GM23338 (cell line): ENCODE data around the gene PDGFC. TPM values are rescaled to one million over a fixed set of nuclear protein-coding genes. Genes with fewer than 3 reads are reported as not detected.

Experiments used
- ATAC-seq: fragments of 200-7000 bp; cut with Tn5 transposase; 3 replicates; pipeline ENCODE4 v1.9.1; 2020
- DNase-seq: peaks from one replicate; pipeline ENCODE4 v3.0.0-alpha.2; 2015; ENCODE audit warnings: low spot score
- H2AFZ ChIP-seq: fragments of 200-600 bp; sonication (generic); 2 replicates; pipeline ENCODE4 v1.8.0; 2016; ENCODE audit warnings: antibody characterized with exemption, mild to moderate bottlenecking, moderate library complexity
- H3F3A ChIP-seq: fragments of 200-600 bp; sonication (generic); replicated peaks from 2 replicates; pipeline ENCODE4 v1.8.0; 2017; ENCODE audit warnings: antibody characterized with exemption, mixed run types, low read depth
- H3K27ac ChIP-seq: fragments of 200-600 bp; sonication (generic); 2 replicates; pipeline ENCODE4 v1.6.1; 2016; ENCODE audit warnings: low read depth
- H3K27me3 ChIP-seq: fragments of 200-600 bp; sonication (generic); 2 replicates; pipeline ENCODE4 v1.8.0; 2016; ENCODE audit warnings: mild to moderate bottlenecking, mixed run types, moderate library complexity; ENCODE audit not compliant: insufficient read depth
- H3K36me3 ChIP-seq: fragments of 200-600 bp; sonication (generic); 2 replicates; pipeline ENCODE4 v1.8.0; 2016; ENCODE audit warnings: mild to moderate bottlenecking; ENCODE audit not compliant: insufficient read depth
- H3K4me1 ChIP-seq: fragments of 200-600 bp; sonication (generic); 2 replicates; pipeline ENCODE4 v1.8.0; 2016; ENCODE audit warnings: mild to moderate bottlenecking, moderate library complexity; ENCODE audit not compliant: insufficient read depth
- H3K4me2 ChIP-seq: fragments of 200-600 bp; sonication (generic); 2 replicates; pipeline ENCODE4 v1.7.1; 2017; ENCODE audit warnings: mixed run types
- H3K4me3 ChIP-seq: fragments of 200-600 bp; sonication (generic); 2 replicates; pipeline ENCODE4 v1.6.1; 2016; ENCODE audit warnings: mixed run types
- H3K79me2 ChIP-seq: fragments of 200-600 bp; sonication (generic); replicated peaks from 2 replicates; pipeline ENCODE4 v1.8.0; 2017; ENCODE audit warnings: mild to moderate bottlenecking; ENCODE audit not compliant: insufficient read depth
- H3K9me2 ChIP-seq: fragments of 200-600 bp; sonication (generic); 2 replicates; pipeline ENCODE4 v1.8.0; 2017; ENCODE audit not compliant: insufficient read depth
- H4K20me1 ChIP-seq: fragments of 200-600 bp; sonication (generic); replicated peaks from 2 replicates; pipeline ENCODE4 v1.8.0; 2017; ENCODE audit warnings: mild to moderate bottlenecking; ENCODE audit not compliant: insufficient read depth
- H3K27ac Mint-ChIP-seq: 2 replicates; pipeline ENCODE4 v1.8.0; 2020; ENCODE audit warnings: inconsistent platforms, mild to moderate bottlenecking, moderate library complexity, mixed read lengths
- H3K27me3 Mint-ChIP-seq: 3 replicates; pipeline ENCODE4 v1.8.0; 2022; ENCODE audit warnings: low read depth, mild to moderate bottlenecking, moderate library complexity, mixed read lengths, inconsistent platforms; ENCODE audit not compliant: insufficient read depth, poor library complexity
- H3K36me3 Mint-ChIP-seq: 3 replicates; pipeline ENCODE4 v1.8.0; 2021; ENCODE audit warnings: low read depth, mild to moderate bottlenecking, inconsistent platforms, moderate library complexity, mixed read lengths
- H3K4me1 Mint-ChIP-seq: 3 replicates; pipeline ENCODE4 v1.8.0; 2020; ENCODE audit warnings: mild to moderate bottlenecking, inconsistent platforms, mixed read lengths
- H3K4me3 Mint-ChIP-seq: 3 replicates; pipeline ENCODE4 v1.8.0; 2021; ENCODE audit warnings: moderate library complexity, mild to moderate bottlenecking, inconsistent platforms, mixed read lengths
- H3K9me3 Mint-ChIP-seq: 3 replicates; pipeline ENCODE4 v1.8.0; 2020; ENCODE audit warnings: moderate library complexity, mild to moderate bottlenecking, inconsistent platforms, mixed read lengths
- CREB1 ChIP-seq: fragments of 250-450 bp; sonication (Bioruptor Pico); IDR thresholded peaks from 2 replicates; pipeline ENCODE4 v1.5.0; 2020; ENCODE audit warnings: low read depth, mild to moderate bottlenecking, moderate library complexity
- EZH2 ChIP-seq: fragments of 200-600 bp; sonication (generic); IDR thresholded peaks from one replicate; pipeline ENCODE4 v1.8.0; 2017; ENCODE audit warnings: antibody characterized with exemption, mild to moderate bottlenecking, low read depth; ENCODE audit not compliant: unreplicated experiment
- EZH2phosphoT487 ChIP-seq: fragments of 200-600 bp; sonication (generic); IDR thresholded peaks from one replicate; pipeline ENCODE4 v1.8.1; 2018; ENCODE audit warnings: antibody characterized with exemption; ENCODE audit not compliant: unreplicated experiment
- JUNB ChIP-seq: IDR thresholded peaks from one replicate; pipeline ENCODE4 v1.6.1; 2016; ENCODE audit warnings: antibody characterized with exemption; ENCODE audit not compliant: unreplicated experiment
- NANOG ChIP-seq: IDR thresholded peaks from 2 replicates; pipeline ENCODE4 v1.6.1; 2016; ENCODE audit warnings: antibody characterized with exemption, borderline replicate concordance
- POLR2AphosphoS5 ChIP-seq: IDR thresholded peaks from 2 replicates; pipeline ENCODE4 v1.6.1; 2016; ENCODE audit warnings: antibody characterized with exemption, low read depth
- STAT1 ChIP-seq: IDR thresholded peaks from one replicate; pipeline ENCODE4 v1.6.1; 2016; ENCODE audit warnings: antibody characterized with exemption; ENCODE audit not compliant: unreplicated experiment
- ZNF114 ChIP-seq: fragments of 250-450 bp; sonication (Bioruptor Pico); IDR thresholded peaks from 2 replicates; pipeline ENCODE4 v1.5.0; 2020; ENCODE audit warnings: mild to moderate bottlenecking, moderate library complexity
- ZNF331 ChIP-seq: fragments of 250-450 bp; sonication (Bioruptor Pico); IDR thresholded peaks from 2 replicates; pipeline ENCODE4 v1.5.0; 2020; ENCODE audit warnings: low read depth, mild to moderate bottlenecking, moderate library complexity
- polyA plus RNA-seq: library from polyadenylated mRNA; unstranded; fragments of >200 nt; fragmentation: Nextera tagmentation; extraction: Ambion mirVana; gene quantifications from 2 replicates; pipeline ENCODE4 v1.2.1, GENCODE V29; 2016
- total RNA-seq: library from RNA; depleted of rRNA; stranded (reverse); fragments of >200 nt; shearing (Covaris generic); gene quantifications from 2 replicates; pipeline ENCODE4 v1.2.3, GENCODE V29; 2014
- TF ChIP-seq, protein P1 (sequence below): IDR thresholded peaks from one replicate; pipeline ENCODE4 v1.6.1; 2018; ENCODE audit warnings: antibody characterized with exemption; ENCODE audit not compliant: unreplicated experiment
- TF ChIP-seq, protein P2 (sequence below): IDR thresholded peaks from 2 replicates; pipeline ENCODE4 v1.6.1; 2016; ENCODE audit warnings: antibody characterized with exemption
- TF ChIP-seq, protein P3 (sequence below): fragments of 250-450 bp; sonication (Bioruptor Pico); IDR thresholded peaks from 2 replicates; pipeline ENCODE4 v1.5.0; 2020; ENCODE audit warnings: mild to moderate bottlenecking, moderate library complexity
- TF ChIP-seq, protein P4 (sequence below), 2 experiments: fragments of 200-600 bp in 1 of 2; sonication (generic) in 1 of 2; conservative IDR thresholded peaks; 2 replicates each; pipeline versions ENCODE4 v1.5.1 to v1.6.1; 2016 to 2017; ENCODE audit warnings: antibody characterized with exemption in 2 of 2, low read depth in 2 of 2, mild to moderate bottlenecking in 2 of 2, moderate library complexity in 1 of 2

Gene PDGFC
- total and polyA plus RNA-seq, 2 experiments from 2014 or later = 1.3 to 3.4 TPM

DNA sequence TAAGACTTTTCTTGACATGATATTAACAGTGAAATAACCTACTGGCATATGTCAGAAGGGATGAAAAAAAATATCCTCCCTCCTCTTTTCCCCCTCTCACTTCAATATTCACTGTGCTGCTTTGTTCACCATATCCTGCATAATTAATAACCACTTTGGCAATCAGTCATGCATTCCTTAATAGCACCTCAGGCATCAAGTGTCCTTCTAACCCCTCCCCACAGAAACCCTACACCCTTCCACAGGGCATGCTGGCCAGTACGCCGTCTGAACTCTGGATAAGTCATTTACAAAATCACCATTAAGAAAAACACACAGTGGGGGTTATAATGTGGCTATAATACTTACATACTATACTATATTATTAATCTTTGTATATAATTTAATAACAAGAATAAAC, 165.9 kb downstream of the PDGFC start:
- no peaks in the 10 kb centered on the region for H3K79me2 ChIP-seq
- H3K4me3 ChIP-seq = no peak overlapping the region
- ATAC-seq (peak; percentile 65), DNase-seq (peak; percentile 6)
- no peaks in the 10 kb centered on the region for H3F3A ChIP-seq
- H3K36me3 ChIP-seq = no peaks in the 10 kb centered on the region
- no peak overlapping the region for H3K4me2 ChIP-seq
- no peaks in the 10 kb centered on the region for H3K9me3 Mint-ChIP-seq
- H4K20me1 ChIP-seq = no peaks in the 10 kb centered on the region
- no peak overlapping the region for H3K27ac ChIP-seq
- no peaks in the 10 kb centered on the region; the same call in 1 of the 2 replicates for H3K9me2 ChIP-seq
- TF ChIP-seq, protein P1, sequence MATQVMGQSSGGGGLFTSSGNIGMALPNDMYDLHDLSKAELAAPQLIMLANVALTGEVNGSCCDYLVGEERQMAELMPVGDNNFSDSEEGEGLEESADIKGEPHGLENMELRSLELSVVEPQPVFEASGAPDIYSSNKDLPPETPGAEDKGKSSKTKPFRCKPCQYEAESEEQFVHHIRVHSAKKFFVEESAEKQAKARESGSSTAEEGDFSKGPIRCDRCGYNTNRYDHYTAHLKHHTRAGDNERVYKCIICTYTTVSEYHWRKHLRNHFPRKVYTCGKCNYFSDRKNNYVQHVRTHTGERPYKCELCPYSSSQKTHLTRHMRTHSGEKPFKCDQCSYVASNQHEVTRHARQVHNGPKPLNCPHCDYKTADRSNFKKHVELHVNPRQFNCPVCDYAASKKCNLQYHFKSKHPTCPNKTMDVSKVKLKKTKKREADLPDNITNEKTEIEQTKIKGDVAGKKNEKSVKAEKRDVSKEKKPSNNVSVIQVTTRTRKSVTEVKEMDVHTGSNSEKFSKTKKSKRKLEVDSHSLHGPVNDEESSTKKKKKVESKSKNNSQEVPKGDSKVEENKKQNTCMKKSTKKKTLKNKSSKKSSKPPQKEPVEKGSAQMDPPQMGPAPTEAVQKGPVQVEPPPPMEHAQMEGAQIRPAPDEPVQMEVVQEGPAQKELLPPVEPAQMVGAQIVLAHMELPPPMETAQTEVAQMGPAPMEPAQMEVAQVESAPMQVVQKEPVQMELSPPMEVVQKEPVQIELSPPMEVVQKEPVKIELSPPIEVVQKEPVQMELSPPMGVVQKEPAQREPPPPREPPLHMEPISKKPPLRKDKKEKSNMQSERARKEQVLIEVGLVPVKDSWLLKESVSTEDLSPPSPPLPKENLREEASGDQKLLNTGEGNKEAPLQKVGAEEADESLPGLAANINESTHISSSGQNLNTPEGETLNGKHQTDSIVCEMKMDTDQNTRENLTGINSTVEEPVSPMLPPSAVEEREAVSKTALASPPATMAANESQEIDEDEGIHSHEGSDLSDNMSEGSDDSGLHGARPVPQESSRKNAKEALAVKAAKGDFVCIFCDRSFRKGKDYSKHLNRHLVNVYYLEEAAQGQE = no peak
- TF ChIP-seq JUNB (no peak), EZH2 (no peak), ZNF114 (CRISPR knock-in tag) (no peak), POLR2AphosphoS5 (no peak), STAT1 (no peak), EZH2phosphoT487 (no peak), NANOG (no peak), CREB1 (no peak), ZNF331 (CRISPR knock-in tag) (no peak)
- TF ChIP-seq, protein P2, sequence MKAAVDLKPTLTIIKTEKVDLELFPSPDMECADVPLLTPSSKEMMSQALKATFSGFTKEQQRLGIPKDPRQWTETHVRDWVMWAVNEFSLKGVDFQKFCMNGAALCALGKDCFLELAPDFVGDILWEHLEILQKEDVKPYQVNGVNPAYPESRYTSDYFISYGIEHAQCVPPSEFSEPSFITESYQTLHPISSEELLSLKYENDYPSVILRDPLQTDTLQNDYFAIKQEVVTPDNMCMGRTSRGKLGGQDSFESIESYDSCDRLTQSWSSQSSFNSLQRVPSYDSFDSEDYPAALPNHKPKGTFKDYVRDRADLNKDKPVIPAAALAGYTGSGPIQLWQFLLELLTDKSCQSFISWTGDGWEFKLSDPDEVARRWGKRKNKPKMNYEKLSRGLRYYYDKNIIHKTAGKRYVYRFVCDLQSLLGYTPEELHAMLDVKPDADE = no peak
- TF ChIP-seq, protein P3, sequence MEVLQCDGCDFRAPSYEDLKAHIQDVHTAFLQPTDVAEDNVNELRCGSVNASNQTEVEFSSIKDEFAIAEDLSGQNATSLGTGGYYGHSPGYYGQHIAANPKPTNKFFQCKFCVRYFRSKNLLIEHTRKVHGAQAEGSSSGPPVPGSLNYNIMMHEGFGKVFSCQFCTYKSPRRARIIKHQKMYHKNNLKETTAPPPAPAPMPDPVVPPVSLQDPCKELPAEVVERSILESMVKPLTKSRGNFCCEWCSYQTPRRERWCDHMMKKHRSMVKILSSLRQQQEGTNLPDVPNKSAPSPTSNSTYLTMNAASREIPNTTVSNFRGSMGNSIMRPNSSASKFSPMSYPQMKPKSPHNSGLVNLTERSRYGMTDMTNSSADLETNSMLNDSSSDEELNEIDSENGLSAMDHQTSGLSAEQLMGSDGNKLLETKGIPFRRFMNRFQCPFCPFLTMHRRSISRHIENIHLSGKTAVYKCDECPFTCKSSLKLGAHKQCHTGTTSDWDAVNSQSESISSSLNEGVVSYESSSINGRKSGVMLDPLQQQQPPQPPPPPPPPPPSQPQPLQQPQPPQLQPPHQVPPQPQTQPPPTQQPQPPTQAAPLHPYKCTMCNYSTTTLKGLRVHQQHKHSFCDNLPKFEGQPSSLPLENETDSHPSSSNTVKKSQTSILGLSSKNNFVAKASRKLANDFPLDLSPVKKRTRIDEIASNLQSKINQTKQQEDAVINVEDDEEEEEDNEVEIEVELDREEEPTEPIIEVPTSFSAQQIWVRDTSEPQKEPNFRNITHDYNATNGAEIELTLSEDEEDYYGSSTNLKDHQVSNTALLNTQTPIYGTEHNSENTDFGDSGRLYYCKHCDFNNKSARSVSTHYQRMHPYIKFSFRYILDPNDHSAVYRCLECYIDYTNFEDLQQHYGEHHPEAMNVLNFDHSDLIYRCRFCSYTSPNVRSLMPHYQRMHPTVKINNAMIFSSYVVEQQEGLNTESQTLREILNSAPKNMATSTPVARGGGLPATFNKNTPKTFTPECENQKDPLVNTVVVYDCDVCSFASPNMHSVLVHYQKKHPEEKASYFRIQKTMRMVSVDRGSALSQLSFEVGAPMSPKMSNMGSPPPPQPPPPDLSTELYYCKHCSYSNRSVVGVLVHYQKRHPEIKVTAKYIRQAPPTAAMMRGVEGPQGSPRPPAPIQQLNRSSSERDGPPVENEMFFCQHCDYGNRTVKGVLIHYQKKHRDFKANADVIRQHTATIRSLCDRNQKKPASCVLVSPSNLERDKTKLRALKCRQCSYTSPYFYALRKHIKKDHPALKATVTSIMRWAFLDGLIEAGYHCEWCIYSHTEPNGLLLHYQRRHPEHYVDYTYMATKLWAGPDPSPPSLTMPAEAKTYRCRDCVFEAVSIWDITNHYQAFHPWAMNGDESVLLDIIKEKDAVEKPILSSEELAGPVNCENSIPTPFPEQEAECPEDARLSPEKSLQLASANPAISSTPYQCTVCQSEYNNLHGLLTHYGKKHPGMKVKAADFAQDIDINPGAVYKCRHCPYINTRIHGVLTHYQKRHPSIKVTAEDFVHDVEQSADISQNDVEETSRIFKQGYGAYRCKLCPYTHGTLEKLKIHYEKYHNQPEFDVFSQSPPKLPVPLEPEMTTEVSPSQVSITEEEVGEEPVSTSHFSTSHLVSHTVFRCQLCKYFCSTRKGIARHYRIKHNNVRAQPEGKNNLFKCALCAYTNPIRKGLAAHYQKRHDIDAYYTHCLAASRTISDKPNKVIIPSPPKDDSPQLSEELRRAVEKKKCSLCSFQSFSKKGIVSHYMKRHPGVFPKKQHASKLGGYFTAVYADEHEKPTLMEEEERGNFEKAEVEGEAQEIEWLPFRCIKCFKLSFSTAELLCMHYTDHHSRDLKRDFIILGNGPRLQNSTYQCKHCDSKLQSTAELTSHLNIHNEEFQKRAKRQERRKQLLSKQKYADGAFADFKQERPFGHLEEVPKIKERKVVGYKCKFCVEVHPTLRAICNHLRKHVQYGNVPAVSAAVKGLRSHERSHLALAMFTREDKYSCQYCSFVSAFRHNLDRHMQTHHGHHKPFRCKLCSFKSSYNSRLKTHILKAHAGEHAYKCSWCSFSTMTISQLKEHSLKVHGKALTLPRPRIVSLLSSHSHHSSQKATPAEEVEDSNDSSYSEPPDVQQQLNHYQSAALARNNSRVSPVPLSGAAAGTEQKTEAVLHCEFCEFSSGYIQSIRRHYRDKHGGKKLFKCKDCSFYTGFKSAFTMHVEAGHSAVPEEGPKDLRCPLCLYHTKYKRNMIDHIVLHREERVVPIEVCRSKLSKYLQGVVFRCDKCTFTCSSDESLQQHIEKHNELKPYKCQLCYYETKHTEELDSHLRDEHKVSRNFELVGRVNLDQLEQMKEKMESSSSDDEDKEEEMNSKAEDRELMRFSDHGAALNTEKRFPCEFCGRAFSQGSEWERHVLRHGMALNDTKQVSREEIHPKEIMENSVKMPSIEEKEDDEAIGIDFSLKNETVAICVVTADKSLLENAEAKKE (CRISPR knock-in tag) = no peak
- TF ChIP-seq, protein P4, sequence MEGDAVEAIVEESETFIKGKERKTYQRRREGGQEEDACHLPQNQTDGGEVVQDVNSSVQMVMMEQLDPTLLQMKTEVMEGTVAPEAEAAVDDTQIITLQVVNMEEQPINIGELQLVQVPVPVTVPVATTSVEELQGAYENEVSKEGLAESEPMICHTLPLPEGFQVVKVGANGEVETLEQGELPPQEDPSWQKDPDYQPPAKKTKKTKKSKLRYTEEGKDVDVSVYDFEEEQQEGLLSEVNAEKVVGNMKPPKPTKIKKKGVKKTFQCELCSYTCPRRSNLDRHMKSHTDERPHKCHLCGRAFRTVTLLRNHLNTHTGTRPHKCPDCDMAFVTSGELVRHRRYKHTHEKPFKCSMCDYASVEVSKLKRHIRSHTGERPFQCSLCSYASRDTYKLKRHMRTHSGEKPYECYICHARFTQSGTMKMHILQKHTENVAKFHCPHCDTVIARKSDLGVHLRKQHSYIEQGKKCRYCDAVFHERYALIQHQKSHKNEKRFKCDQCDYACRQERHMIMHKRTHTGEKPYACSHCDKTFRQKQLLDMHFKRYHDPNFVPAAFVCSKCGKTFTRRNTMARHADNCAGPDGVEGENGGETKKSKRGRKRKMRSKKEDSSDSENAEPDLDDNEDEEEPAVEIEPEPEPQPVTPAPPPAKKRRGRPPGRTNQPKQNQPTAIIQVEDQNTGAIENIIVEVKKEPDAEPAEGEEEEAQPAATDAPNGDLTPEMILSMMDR (conservative IDR thresholded peaks at IDR 0.05; ENCODE audit: low read depth in 2 of 2) = no peak
- H3K27me3 ChIP-seq = no peaks in the 10 kb centered on the region
- no peak overlapping the region for H2AFZ ChIP-seq
- peaks cover 4% of the 10 kb centered on the region; the same call in 2 of the 3 replicates for H3K4me1 Mint-ChIP-seq
- H3K4me3 Mint-ChIP-seq = no peak overlapping the region
- H3K4me1 ChIP-seq = no peaks in the 10 kb centered on the region
- H3K27ac Mint-ChIP-seq = no peak overlapping the region
- H3K27me3 Mint-ChIP-seq = no peaks in the 10 kb centered on the region
- no peaks in the 10 kb centered on the region for H3K36me3 Mint-ChIP-seq
